HG02981 (cell line): Measurements from ENCODE around the gene LAMA4.

Experiments used
- ATAC-seq: cut with Tn5 transposase; IDR thresholded peaks from one replicate; pipeline ENCODE4 v1.9.1; 2021; ENCODE audit warnings: mild to moderate bottlenecking, moderate library complexity; ENCODE audit not compliant: unreplicated experiment

The LAMA4 gene

DNA sequence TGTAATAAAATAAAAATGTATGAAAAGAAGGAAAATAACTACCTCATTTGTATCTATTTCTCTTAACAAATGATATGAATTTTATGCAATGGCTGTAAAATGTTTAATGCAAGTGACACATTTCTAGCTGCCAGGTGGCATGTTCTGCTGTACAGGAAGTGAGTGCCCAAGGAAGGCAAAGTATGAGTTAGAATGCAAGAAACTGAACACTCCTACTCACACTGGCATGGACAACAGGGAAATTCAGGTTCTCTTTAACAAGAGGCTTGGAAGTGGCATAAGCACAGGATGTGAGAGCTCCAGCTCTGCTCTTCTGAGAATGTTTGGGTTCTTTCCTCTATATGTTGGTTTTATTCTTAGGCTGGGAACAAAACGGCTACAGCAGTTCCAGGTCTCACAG lies 20.4 kb upstream of the LAMA4 start:
- ATAC-seq, result no peak

GRCh38 chr6:112272799-112273198 lies 18.4 kb upstream of the LAMA4 start:
- ATAC-seq, result no peak

GRCh38 chr6:112270756-112271155 lies 16.4 kb upstream of the LAMA4 start:
- ATAC-seq, result no peak

DNA sequence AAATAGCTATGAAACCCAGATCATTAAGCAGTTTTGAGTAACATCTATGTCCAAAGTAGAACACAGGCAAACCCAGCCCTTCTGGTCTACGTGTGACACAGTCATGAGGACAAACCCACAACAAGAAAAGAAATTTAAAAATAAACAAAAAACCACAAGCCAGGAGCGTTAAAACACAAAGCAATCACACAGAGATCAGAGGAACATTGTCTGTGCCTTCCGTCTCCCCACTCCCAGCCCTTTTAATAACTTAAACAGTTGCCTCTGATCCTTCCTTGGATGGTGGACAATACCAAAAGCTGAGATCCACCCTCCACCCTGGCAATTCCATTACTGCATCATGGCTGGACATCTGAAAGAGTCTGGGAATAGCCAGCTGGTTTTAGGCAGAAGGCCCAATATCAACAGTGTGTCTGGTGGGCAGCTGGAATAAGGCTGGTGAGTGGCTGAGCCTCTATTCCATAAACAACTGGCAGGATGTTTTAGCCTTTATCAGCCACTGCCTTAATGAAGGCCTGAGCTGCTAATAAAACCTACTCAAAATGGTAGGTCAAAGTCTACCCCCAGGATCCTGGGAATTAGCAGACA lies 15.7 kb upstream of the LAMA4 start:
- ATAC-seq, result no peak

DNA sequence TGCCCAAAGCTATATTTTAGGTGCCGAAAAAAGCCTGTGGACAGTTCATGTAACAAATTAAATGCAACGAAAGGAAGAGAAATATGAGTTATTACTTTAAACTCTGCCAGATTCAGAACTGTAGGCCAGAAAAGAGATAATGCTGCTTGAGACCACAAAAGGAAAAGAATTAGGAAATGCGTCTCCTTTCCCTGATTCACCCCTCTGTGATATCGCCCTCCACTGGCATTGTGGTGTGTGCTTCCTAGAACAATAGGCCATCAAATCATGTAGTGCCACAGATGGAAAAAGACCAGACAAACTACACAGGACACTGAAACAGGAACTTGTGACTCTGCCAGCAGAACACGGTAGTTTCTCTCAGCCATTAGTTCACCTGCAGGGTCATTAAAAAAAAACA lies 14.7 kb upstream of the LAMA4 start:
- ATAC-seq, result no peak

- no peak for ATAC-seq
These were observed 14.3 kb upstream of the LAMA4 start for GRCh38 chr6:112268654-112269053.

GRCh38 chr6:112268019-112268418 lies 13.7 kb upstream of the LAMA4 start:
- ATAC-seq, result no peak

DNA sequence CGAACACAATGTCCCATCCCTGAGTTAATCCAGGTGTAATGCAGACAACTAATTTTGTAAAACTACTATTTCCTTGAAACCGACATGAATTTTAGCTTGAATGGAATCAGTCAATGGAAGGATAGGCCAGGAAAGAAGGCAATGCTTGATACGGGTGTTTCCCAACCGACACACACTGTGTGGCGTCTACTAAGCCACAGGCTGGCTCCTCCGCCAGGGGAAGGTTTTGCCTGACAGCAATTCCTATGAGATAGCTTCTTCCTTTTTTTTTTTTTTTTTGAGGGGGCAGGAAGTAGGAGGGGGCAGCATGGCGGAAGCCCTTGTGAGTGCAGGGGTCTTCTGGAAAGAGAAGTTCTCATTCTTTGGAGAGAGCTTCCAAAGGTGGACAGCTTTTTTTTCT lies 12.0 kb upstream of the LAMA4 start:
- no peak for ATAC-seq

- ATAC-seq, result no peak
These were observed 4.9 kb upstream of the LAMA4 start for GRCh38 chr6:112259337-112259675.

- no peak for ATAC-seq
These were observed 4.4 kb upstream of the LAMA4 start for GRCh38 chr6:112258642-112259336.

DNA sequence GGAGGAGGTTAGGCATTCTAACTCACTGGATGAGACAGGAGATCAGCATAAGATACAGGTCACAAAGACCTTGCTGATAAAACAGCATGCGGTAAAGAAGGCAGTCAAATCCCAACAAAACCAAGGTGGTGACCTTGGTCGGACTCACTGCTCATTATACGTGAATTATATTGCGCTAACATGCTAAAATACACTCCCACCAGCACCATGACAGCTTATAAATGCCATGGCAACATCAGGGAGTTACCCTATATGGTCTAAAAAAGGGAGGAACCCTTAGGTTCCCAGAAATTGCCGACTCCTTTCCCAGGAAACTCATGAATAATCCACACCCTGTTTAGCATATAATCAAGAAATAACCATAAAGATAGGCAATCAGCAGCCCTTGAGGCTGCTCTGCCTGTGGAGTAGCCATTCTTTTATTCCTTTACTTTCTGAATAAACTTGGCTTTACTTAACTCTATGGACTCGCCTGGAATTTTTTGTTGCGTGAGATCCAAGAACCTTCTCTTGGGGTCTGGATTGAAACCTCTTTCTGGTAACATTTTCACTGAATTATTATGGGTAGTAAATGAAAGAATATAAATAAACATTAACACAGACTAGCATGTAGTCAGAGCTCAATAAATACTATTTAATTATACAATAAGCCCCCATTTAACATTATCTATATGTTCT lies 3.0 kb upstream of the LAMA4 start:
- ATAC-seq, result no peak

- no peak for ATAC-seq
These were observed 554 bp upstream of the LAMA4 start for GRCh38 chr6:112254921-112255320.

DNA sequence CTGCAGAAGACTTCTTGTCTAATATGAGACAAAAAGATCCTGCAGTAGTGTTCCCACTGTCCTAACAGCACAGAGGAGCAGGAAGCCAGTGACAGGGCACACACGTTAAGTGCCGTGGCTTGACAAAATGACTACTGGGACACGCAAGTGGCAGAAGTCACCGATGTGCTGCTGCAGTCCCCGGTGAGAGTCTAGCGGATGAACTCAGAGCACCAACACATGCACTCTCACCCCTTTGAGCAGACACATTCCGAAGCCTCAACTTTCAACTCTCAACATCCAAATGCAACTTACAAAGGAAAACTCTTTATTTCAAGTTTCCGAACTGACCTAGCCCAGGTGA lies 898 bp downstream of the LAMA4 start:
- ATAC-seq, result no peak

DNA sequence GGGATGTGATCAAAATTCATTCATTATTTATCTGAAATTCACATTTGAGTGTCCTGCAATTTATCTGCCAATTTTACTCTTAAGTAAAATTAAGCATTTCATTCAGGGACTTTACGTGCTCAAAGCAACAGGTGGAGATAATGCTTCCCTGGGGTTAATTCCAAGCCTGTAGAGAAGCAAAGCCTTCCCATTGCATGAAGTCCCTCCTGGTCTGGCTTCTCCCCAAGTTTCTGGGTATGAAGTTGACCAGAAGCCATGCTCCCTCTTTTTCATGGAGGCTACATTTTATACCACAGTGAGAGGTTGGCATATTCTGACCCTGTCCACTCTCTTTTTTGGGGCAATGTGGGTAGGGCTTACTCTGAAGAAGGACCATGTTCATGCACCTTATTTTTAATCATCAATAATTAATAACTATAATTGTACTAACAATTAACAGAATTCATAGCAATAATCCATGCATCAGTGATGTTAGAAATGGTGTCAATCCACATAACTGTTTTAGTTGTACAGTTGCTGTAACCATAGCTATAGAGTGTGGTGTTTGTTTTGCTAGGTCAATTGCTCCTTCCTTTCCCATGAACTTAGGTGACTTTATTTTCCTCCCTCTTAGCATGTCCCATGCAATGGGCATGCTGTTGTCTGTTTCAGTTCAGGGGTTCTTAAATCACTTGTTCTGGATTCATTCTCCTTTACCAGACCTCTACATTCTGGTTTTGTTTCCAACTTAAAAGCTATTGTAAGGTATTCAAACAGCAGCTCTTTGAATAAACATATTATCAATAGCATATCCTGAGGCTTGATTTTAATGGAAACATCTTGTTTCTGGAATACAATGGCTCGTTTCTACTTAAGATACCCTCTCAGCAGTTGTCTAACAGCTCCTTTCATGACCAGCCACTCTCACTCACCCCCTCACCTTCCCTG lies 1.5 kb downstream of the LAMA4 start:
- no peak for ATAC-seq

- no peak for ATAC-seq
These were observed 3.0 kb downstream of the LAMA4 start for GRCh38 chr6:112251171-112251875.

DNA sequence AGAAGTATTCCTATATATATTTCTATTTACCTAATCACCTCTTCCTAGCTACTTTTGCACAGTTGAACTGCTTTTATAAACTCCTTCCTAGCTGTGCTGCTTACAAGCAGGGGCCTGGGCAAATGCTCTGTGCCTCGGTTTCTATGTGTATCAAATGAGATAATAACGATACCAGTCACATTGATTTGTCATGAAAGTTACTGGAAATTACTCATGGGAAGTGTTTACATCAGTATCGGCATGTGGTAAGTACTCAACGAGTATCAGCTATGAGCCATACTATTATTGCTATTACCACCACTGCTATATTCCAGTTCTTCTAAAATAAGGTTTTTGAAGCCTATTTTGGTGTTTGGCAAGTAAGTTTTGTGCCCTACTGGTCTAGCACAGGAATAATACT lies 4.9 kb downstream of the LAMA4 start:
- ATAC-seq, result no peak

- no peak for ATAC-seq
These were observed 7.1 kb downstream of the LAMA4 start for GRCh38 chr6:112247275-112247674.

GRCh38 chr6:112245511-112246203 lies 8.7 kb downstream of the LAMA4 start:
- ATAC-seq, result no peak

- no peak for ATAC-seq
These were observed 10.2 kb downstream of the LAMA4 start for GRCh38 chr6:112243861-112244827.
